Tibial nerve (tissue), 4 donors: ENCODE results near the gene YPEL4. TPM values are rescaled to one million over a fixed set of nuclear protein-coding genes. Genes with fewer than 3 reads are reported as not detected.

Experiments
- DNase-seq, 2 donors: peaks; one replicate each; pipeline ENCODE4 v3.0.0-alpha.2; 2019; ENCODE audit warnings: low spot score in 2 of 2
- H3K27ac ChIP-seq, 4 donors: fragments of 200-600 bp; sonication (generic) in 3 of 4; one replicate each; pipeline ENCODE4 v1.5.1; 2017 to 2019; ENCODE audit warnings: mild to moderate bottlenecking in 1 of 4
- H3K27me3 ChIP-seq, 2 donors: fragments of 200-600 bp; sonication (generic) in 1 of 2; one replicate each; pipeline versions ENCODE4 v1.5.1 to v1.6.0; 2017 to 2019
- H3K36me3 ChIP-seq, 3 donors: fragments of 200-600 bp; sonication (generic); one replicate each; pipeline ENCODE4 v1.5.1; 2018 to 2019
- H3K4me1 ChIP-seq, 4 donors: fragments of 200-600 bp; sonication (generic) in 3 of 4; one replicate each; pipeline ENCODE4 v1.5.1; 2017 to 2019
- H3K4me3 ChIP-seq, 4 donors: fragments of 200-600 bp; sonication (generic) in 3 of 4; one replicate each; pipeline ENCODE4 v1.5.1; 2017 to 2019; ENCODE audit warnings: mild to moderate bottlenecking in 1 of 4, moderate library complexity in 1 of 4
- H3K9me3 ChIP-seq, 4 donors: fragments of 200-600 bp; sonication (generic) in 3 of 4; one replicate each; pipeline ENCODE4 v1.5.1; 2017 to 2019
- CTCF ChIP-seq, 5 experiments: fragments of 200-600 bp in 3 of 5; fragments of 450-650 bp in 2 of 5; sonication (generic) in 3 of 5; IDR thresholded peaks; one replicate each; pipeline ENCODE4 v1.5.1; 2016 to 2019; ENCODE audit warnings: antibody characterized with exemption in 5 of 5, mild to moderate bottlenecking in 3 of 5, moderate library complexity in 2 of 5
- EP300 ChIP-seq, 2 donors: sonication (generic); formaldehyde crosslinking; IDR thresholded peaks; one replicate each; pipeline ENCODE4 v1.6.1; 2017; ENCODE audit warnings: antibody characterized with exemption in 2 of 2, mild to moderate bottlenecking in 1 of 2
- POLR2A ChIP-seq, 2 donors: fragments of 450-650 bp; IDR thresholded peaks; one replicate each; pipeline ENCODE4 v1.6.1; 2017; ENCODE audit warnings: antibody characterized with exemption in 2 of 2, mild to moderate bottlenecking in 2 of 2, moderate library complexity in 2 of 2
- WGBS, 2 donors: methylation state at CpG; one replicate each; pipeline ENCODE4 v1.1.5; 2018; 5-methylcytosine and 5-hydroxymethylcytosine counted together
- total RNA-seq, 4 donors: library from RNA; depleted of rRNA; stranded (reverse); fragments of >200 nt; gene quantifications; one replicate each; pipeline ENCODE4 v1.1.0, GENCODE V29; 2016

The YPEL4 gene
- total RNA-seq, 4 donors from 2014 or later: 0.30 to 1.7 (median 0.41) TPM

- no peaks in the 10 kb centered on the region for H3K9me3 ChIP-seq
- 59 to 64% methylated on average over 1 of the region's 1 CpG for WGBS, 2 donors
- TF ChIP-seq POLR2A (IDR thresholded peaks at IDR 0.05) (no peak), EP300 (IDR thresholded peaks at IDR 0.05) (no peak), CTCF (IDR thresholded peaks at IDR 0.05) (no peak)
- H3K4me1 ChIP-seq: no peaks in the 10 kb centered on the region
- peaks cover 0 to 8% (median 0%) of the 10 kb centered on the region in 3 donors for H3K36me3 ChIP-seq
- H3K27ac ChIP-seq: no peak overlapping the region
- no peak for DNase-seq
- no peaks in the 10 kb centered on the region for H3K27me3 ChIP-seq
- H3K4me3 ChIP-seq: no peak overlapping the region
Measured at GRCh38 chr11:57626895-57627294, 22.8 kb downstream of the YPEL4 start.

DNA sequence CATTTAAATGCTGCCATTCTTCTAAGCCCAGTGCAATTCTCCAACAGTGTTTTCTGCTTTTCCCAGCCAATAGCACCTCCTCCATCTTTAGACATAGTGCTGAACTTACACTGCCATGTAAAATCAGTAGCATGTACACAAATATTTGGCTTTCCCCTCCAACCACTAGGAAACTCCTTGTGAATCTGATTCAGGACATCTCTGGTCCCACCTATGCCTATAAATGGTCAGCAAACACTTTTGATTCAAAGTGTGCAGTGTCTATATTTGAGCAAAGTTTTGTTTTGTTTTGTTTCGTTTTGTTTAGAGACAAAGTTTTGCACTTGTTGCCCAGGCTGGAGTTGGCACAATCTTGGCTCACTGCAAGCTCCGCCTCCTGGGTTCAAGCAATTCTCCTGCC is 24.8 kb downstream of the YPEL4 start:
- WGBS, 2 donors: 94 to 100% methylated on average over 2 of the region's 2 CpGs
- H3K9me3 ChIP-seq: peaks cover 0 to under 1% (median 0%) of the 10 kb centered on the region in 4 donors
- no peaks in the 10 kb centered on the region for H3K27me3 ChIP-seq
- no peak for DNase-seq
- peaks cover 0 to 21% (median 0%) of the 10 kb centered on the region in 3 donors for H3K36me3 ChIP-seq
- TF ChIP-seq EP300 (IDR thresholded peaks at IDR 0.05): no peak
- H3K27ac ChIP-seq: no peak overlapping the region
- H3K4me1 ChIP-seq: no peaks in the 10 kb centered on the region
- H3K4me3 ChIP-seq: no peak overlapping the region

DNA sequence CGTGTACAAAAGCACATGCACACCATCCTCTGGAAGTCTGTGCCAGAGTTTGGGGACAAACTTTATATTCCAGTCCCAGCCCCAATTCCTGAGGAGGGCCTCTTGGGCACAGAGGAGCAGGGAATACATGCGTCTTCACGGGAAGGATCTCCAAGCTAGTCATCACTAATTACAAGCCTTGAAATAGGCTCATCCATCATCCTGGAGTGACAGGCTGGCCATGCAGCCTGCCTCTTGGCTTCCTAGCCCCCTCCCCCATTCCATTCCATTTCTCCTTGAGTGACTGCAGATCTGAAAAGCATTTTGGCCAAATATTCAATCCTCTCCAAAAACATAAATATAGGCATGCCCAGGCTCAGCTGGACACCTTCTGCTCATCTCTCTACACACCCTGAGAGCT is 27.4 kb downstream of the YPEL4 start:
- H3K4me1 ChIP-seq: no peaks in the 10 kb centered on the region
- peaks cover 0 to 44% (median 0%) of the 10 kb centered on the region in 3 donors for H3K36me3 ChIP-seq
- H3K27ac ChIP-seq: no peak overlapping the region
- WGBS, 2 donors: 31 to 64% methylated on average over 3 of the region's 3 CpGs
- no peak overlapping the region for H3K4me3 ChIP-seq
- peaks cover 0 to 8% (median 0%) of the 10 kb centered on the region in 4 donors for H3K9me3 ChIP-seq
- no peak for DNase-seq
- no peaks in the 10 kb centered on the region for H3K27me3 ChIP-seq
- TF ChIP-seq CTCF (IDR thresholded peaks at IDR 0.05) (no peak), EP300 (IDR thresholded peaks at IDR 0.05) (no peak), POLR2A (IDR thresholded peaks at IDR 0.05) (no peak)

DNA sequence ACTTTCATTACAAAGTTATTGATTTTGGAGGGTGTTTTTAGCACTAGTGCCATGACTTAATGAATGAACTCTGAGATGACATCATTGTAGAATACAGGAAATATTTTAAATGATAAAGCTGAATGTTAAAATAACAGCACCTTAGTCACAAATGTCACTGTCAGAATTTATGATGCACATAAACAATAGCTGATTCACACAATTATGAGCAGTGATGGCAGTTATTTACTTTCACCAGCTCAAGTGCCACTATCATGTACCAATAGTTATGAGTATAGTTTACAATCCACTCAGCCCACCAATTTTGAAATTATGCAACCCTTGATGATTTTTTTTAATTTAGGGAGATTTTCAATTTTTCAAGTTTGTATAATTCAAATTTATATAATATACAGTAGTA is 29.2 kb downstream of the YPEL4 start:
- H3K4me3 ChIP-seq: no peak overlapping the region
- H3K27me3 ChIP-seq: no peaks in the 10 kb centered on the region
- H3K27ac ChIP-seq: no peak overlapping the region
- peaks cover 0 to 8% (median 0%) of the 10 kb centered on the region in 4 donors for H3K9me3 ChIP-seq
- H3K36me3 ChIP-seq: peaks cover 0 to 60% (median 0%) of the 10 kb centered on the region in 3 donors
- TF ChIP-seq POLR2A (IDR thresholded peaks at IDR 0.05) (no peak), EP300 (IDR thresholded peaks at IDR 0.05) (no peak), CTCF (IDR thresholded peaks at IDR 0.05) (no peak)
- no peaks in the 10 kb centered on the region for H3K4me1 ChIP-seq
- DNase-seq: no peak

GRCh38 chr11:57619331-57619730 is 30.4 kb downstream of the YPEL4 start:
- no peaks in the 10 kb centered on the region for H3K4me1 ChIP-seq
- H3K36me3 ChIP-seq: peaks cover 0 to 71% (median 0%) of the 10 kb centered on the region in 3 donors
- TF ChIP-seq CTCF (IDR thresholded peaks at IDR 0.05): no peak
- no peak for TF ChIP-seq EP300 (IDR thresholded peaks at IDR 0.05)
- no peak for TF ChIP-seq POLR2A (IDR thresholded peaks at IDR 0.05)
- no peak overlapping the region for H3K27ac ChIP-seq
- WGBS, 2 donors: 89 to 92% methylated on average over 2 of the region's 2 CpGs
- H3K27me3 ChIP-seq: no peaks in the 10 kb centered on the region
- no peak overlapping the region for H3K4me3 ChIP-seq
- no peak for DNase-seq
- peaks cover 0 to 8% (median 0%) of the 10 kb centered on the region in 4 donors for H3K9me3 ChIP-seq

- 85 to 88% methylated on average over 2 of the region's 2 CpGs for WGBS, 2 donors
- DNase-seq: no peak
- no peak overlapping the region for H3K27ac ChIP-seq
- no peaks in the 10 kb centered on the region for H3K27me3 ChIP-seq
- peaks cover 0 to 8% (median 0%) of the 10 kb centered on the region in 4 donors for H3K9me3 ChIP-seq
- TF ChIP-seq EP300 (IDR thresholded peaks at IDR 0.05) (no peak), CTCF (IDR thresholded peaks at IDR 0.05) (no peak), POLR2A (IDR thresholded peaks at IDR 0.05) (no peak)
- H3K4me1 ChIP-seq: no peaks in the 10 kb centered on the region
- no peak overlapping the region for H3K4me3 ChIP-seq
- peaks cover 0 to 80% (median 0%) of the 10 kb centered on the region in 3 donors for H3K36me3 ChIP-seq
Measured at GRCh38 chr11:57618438-57618837, 31.3 kb downstream of the YPEL4 start.
